Measurements from ENCODE around the gene TSN. TPM values are rescaled to one million over a fixed set of nuclear protein-coding genes. Genes with fewer than 3 reads are reported as not detected.
"Not testable (repeated sequence)": the region's sequence is repeated elsewhere in the genome, so short reads cannot be mapped to it uniquely, and the experiment has no call there.

The TSN gene
- total RNA-seq, 1 experiment from 2014 or later = 87.3 TPM

- TF ChIP-seq ARID4B (CRISPR knock-in tag; IDR thresholded peaks at IDR 0.05; ENCODE audit: borderline replicate concordance) = no peak
- TF ChIP-seq MLX (CRISPR knock-in tag; IDR thresholded peaks at IDR 0.05) = no peak
- TF ChIP-seq NR1H2 (CRISPR knock-in tag; IDR thresholded peaks at IDR 0.05) = no peak
- TF ChIP-seq ATF3 (CRISPR knock-in tag; conservative IDR thresholded peaks at IDR 0.05) = no peak
- TF ChIP-seq GABPB1 (CRISPR knock-in tag; IDR thresholded peaks at IDR 0.05) = no peak
- no peak for TF ChIP-seq FOXP1 (CRISPR knock-in tag; IDR thresholded peaks at IDR 0.05; ENCODE audit: borderline replicate concordance)
- no peak for TF ChIP-seq ETV6 (CRISPR knock-in tag; IDR thresholded peaks at IDR 0.05)
- no peak for TF ChIP-seq CBFB (CRISPR knock-in tag; IDR thresholded peaks at IDR 0.05; ENCODE audit: low read depth)
- TF ChIP-seq ZNF532 (CRISPR knock-in tag; IDR thresholded peaks at IDR 0.05; ENCODE audit: borderline replicate concordance) = no peak
- TF ChIP-seq MYBL2 (CRISPR knock-in tag; IDR thresholded peaks at IDR 0.05) = no peak
- TF ChIP-seq JAZF1 (CRISPR knock-in tag; IDR thresholded peaks at IDR 0.05) = no peak
- TF ChIP-seq NFYB (CRISPR knock-in tag; conservative IDR thresholded peaks at IDR 0.05; ENCODE audit: low read depth) = no peak
- no peak for TF ChIP-seq AR (CRISPR knock-in tag; IDR thresholded peaks at IDR 0.05)
- TF ChIP-seq E2F4 (CRISPR knock-in tag; IDR thresholded peaks at IDR 0.05; ENCODE audit: borderline replicate concordance, low read depth) = no peak
These were observed 50.3 kb downstream of the TSN start (continued) for GRCh38 chr2:121805766-121806143.

- ATAC-seq; DNase-seq (ENCODE audit: low spot score); CTCF ChIA-PET; POLR2A ChIA-PET; H3K27ac Mint-ChIP-seq; H3K9me3 Mint-ChIP-seq; H3K4me3 Mint-ChIP-seq; H3K36me3 Mint-ChIP-seq: not testable (repeated sequence)
- Mint-ChIP-seq H3K27me3 (ENCODE audit: low read depth) (peaks cover 11% of the 10 kb centered on the region), H3K4me1 (peaks cover 52% of the 10 kb centered on the region)
These were observed 52.3 kb downstream of the TSN start for GRCh38 chr2:121807771-121808170.

All from WTC11 (cell line).